Thyroid gland (tissue), 4 donors: Measurements from ENCODE around the gene LIN28A. TPM values are rescaled to one million over a fixed set of nuclear protein-coding genes. Genes with fewer than 3 reads are reported as not detected.
"Not testable (repeated sequence)": the region's sequence is repeated elsewhere in the genome, so short reads cannot be mapped to it uniquely, and the experiment has no call there.

Experiments
- DNase-seq, 2 donors: peaks; one replicate each; pipeline ENCODE4 v3.0.0-alpha.2; 2019
- H3K27ac ChIP-seq, 3 donors: fragments of 200-600 bp; sonication (generic); 1 replicate in 2 of 3; 2 replicates in 1 of 3; pipeline ENCODE4 v1.5.1; 2016 to 2019; ENCODE audit warnings: mild to moderate bottlenecking in 1 of 3, moderate library complexity in 1 of 3
- H3K27me3 ChIP-seq: fragments of 200-600 bp; sonication (generic); one replicate; pipeline ENCODE4 v1.5.1; 2019
- H3K36me3 ChIP-seq, 2 donors: fragments of 200-600 bp; sonication (generic); one replicate each; pipeline ENCODE4 v1.5.1; 2016 to 2019
- H3K4me1 ChIP-seq, 2 donors: fragments of 200-600 bp; sonication (generic); one replicate each; pipeline ENCODE4 v1.5.1; 2017 to 2019
- H3K4me3 ChIP-seq, 3 donors: fragments of 200-600 bp; sonication (generic); replicated peaks in 1 of 3; 1 replicate in 2 of 3; 2 replicates in 1 of 3; pipeline ENCODE4 v1.5.1; 2016; ENCODE audit warnings: mild to moderate bottlenecking in 1 of 3
- H3K9me3 ChIP-seq: fragments of 200-600 bp; sonication (generic); one replicate; pipeline ENCODE4 v1.5.1; 2017
- CTCF ChIP-seq, 6 experiments: fragments of 200-600 bp in 3 of 6; fragments of 450-650 bp in 3 of 6; sonication (generic) in 3 of 6; IDR thresholded peaks; one replicate each; pipeline ENCODE4 v1.5.1; 2016 to 2019; ENCODE audit warnings: antibody characterized with exemption in 6 of 6, mild to moderate bottlenecking in 2 of 6, inconsistent platforms in 1 of 6, moderate library complexity in 1 of 6
- POLR2A ChIP-seq, 2 donors: fragments of 450-650 bp; IDR thresholded peaks; one replicate each; pipeline ENCODE4 v1.6.1; 2017; ENCODE audit warnings: antibody characterized with exemption in 2 of 2, mild to moderate bottlenecking in 2 of 2, moderate library complexity in 1 of 2
- WGBS, 2 donors: methylation state at CpG; one replicate each; pipeline ENCODE4 v1.1.5; 2017; 5-methylcytosine and 5-hydroxymethylcytosine counted together
- intact Hi-C: fragments of 100-400 bp; cut with DNase I; formaldehyde crosslinking; loops from one replicate; pipeline ENCODE4 v1.15.1; 2023
- total RNA-seq, 4 donors: library from RNA; depleted of rRNA; stranded (reverse); fragments of >200 nt; gene quantifications; one replicate each; pipeline ENCODE4 v1.2.3, GENCODE V29; 2016

Gene LIN28A
- total RNA-seq, 4 donors from 2014 or later = not detected

DNA sequence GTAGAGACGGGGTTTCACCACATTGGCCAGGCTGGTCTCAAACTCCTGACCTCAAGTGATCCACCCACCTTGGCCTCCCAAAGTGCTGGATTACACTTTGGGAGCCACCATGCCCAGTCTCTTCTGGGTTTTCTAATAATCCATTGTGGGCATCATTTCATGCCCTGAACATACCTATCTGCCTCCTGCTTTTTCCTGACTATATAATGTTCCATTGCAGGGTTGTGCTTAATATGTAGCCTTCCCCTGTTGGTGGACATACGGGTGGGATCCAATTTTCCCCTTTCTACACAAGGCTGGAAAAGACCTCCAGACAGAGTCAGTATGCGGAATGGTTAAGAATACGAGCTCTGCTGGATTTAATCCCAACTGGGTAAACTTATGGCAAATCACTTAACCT, 34.6 kb upstream of the LIN28A start:
- H3K27me3 ChIP-seq = no peaks in the 10 kb centered on the region
- no peaks in the 10 kb centered on the region for H3K4me1 ChIP-seq
- no peak overlapping the region for H3K4me3 ChIP-seq
- TF ChIP-seq POLR2A (IDR thresholded peaks at IDR 0.05) (no peak), CTCF (IDR thresholded peaks at IDR 0.05) (no peak)
- DNase-seq = no peak
- H3K27ac ChIP-seq = no peak overlapping the region
- intact Hi-C loops = no loop called here
- WGBS, 2 donors = 85 to 91% methylated on average over 4 of the region's 4 CpGs
- no peaks in the 10 kb centered on the region for H3K36me3 ChIP-seq
- H3K9me3 ChIP-seq = no peaks in the 10 kb centered on the region

GRCh38 chr1:26378088-26378878, 32.3 kb upstream of the LIN28A start:
- no peaks in the 10 kb centered on the region for H3K4me1 ChIP-seq
- H3K36me3 ChIP-seq = no peaks in the 10 kb centered on the region
- DNase-seq = peak; percentile 5 to 8
- no peaks in the 10 kb centered on the region for H3K9me3 ChIP-seq
- 64 to 66% methylated on average over 5 of the region's 5 CpGs for WGBS, 2 donors
- H3K27ac ChIP-seq = no peak overlapping the region
- no peaks in the 10 kb centered on the region for H3K27me3 ChIP-seq
- H3K4me3 ChIP-seq = no peak overlapping the region
- intact Hi-C loops = no loop called here
- no peak for TF ChIP-seq CTCF (IDR thresholded peaks at IDR 0.05)
- TF ChIP-seq POLR2A (IDR thresholded peaks at IDR 0.05) = no peak

DNA sequence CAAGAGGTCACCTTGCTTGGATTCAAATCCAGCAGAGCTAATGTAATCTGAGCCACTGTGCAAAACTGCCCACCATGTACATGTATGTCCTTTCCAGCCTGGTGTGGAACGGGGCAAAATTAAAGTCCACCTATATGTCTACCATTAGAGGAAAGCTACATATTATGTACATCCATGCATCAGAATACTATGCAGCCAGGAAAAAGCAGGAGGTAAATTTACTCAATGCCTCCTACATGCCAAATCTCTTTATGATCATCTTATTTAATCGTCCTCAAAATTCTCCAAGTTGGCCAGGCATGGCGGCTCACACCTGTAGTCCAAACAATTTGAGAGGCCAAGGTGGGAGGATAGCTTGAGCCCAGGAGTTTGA, 31.8 kb upstream of the LIN28A start:
- Histone ChIP-seq H3K27me3 (no peaks in the 10 kb centered on the region), H3K4me1 (no peaks in the 10 kb centered on the region), H3K4me3 (no peak overlapping the region), H3K27ac (no peak overlapping the region), H3K36me3 (no peaks in the 10 kb centered on the region), H3K9me3 (no peaks in the 10 kb centered on the region)
- DNase-seq = no peak
- no peak for TF ChIP-seq POLR2A (IDR thresholded peaks at IDR 0.05)
- TF ChIP-seq CTCF (IDR thresholded peaks at IDR 0.05) = no peak
- WGBS, 2 donors = 83 to 95% methylated on average over 3 of the region's 3 CpGs
- intact Hi-C loops = no loop called here

DNA sequence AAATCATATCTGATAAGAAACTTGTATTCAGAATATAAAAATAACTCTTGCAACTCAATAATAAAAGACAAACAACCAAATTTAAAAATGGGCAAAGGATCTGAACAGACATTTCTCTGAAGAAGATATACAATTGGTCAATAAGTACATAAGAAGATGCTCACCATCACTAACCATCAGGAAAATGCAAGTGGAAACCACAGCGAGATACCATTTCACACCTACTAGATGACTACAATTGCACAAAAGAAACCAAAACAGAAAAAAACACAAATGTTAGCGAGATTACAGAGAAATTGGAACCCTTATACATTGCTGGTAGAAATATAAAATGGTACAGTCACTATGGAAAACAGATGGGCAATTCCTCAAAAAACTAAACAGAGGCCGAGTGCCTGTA, 26.5 kb upstream of the LIN28A start:
- Histone ChIP-seq H3K27me3 (no peaks in the 10 kb centered on the region), H3K36me3 (no peaks in the 10 kb centered on the region), H3K4me3 (no peak overlapping the region), H3K27ac (no peak overlapping the region), H3K9me3 (no peaks in the 10 kb centered on the region), H3K4me1 (no peaks in the 10 kb centered on the region)
- TF ChIP-seq POLR2A (IDR thresholded peaks at IDR 0.05) (no peak), CTCF (IDR thresholded peaks at IDR 0.05) (no peak)
- no peak for DNase-seq
- intact Hi-C loops = no loop called here
- 83 to 85% methylated on average over 3 of the region's 3 CpGs for WGBS, 2 donors

DNA sequence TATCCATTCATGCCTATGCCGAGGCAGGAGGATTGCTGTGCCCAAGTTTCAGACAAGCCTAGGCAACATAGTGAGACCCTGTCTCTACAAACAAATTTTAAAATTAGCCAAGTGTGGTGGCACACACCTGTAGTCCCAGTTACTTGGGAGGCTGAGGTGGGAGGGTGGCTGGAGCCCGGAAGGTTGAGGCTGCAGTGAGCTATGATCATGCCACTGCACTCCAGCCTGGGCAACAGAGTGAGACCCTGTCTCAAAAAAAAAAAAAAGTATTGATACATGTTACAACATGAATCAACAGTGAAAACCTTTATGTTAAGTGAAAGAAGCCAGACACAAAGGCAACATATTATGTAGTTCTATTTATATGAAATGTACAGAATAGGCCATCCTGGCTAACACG, 25.6 kb upstream of the LIN28A start:
- DNase-seq, H3K9me3 ChIP-seq, H3K36me3 ChIP-seq, H3K27me3 ChIP-seq, H3K27ac ChIP-seq, intact Hi-C loops, H3K4me3 ChIP-seq, H3K4me1 ChIP-seq: not testable (repeated sequence)
- 90 to 94% methylated on average over 3 of the region's 3 CpGs for WGBS, 2 donors
